HepG2 (cell line): ENCODE measurements around the gene SERPINE2. TPM values are rescaled to one million over a fixed set of nuclear protein-coding genes. Genes with fewer than 3 reads are reported as not detected.
A peak's percentile ranks its signal among the peaks of the same experiment; 100 is the strongest.

Experiments used
- CEBPZ ChIP-seq: IDR thresholded peaks from 2 replicates; pipeline ENCODE4 v1.6.1; 2012; ENCODE audit warnings: low read length, improper control_type of control experiment
- E2F1 ChIP-seq: sonication (generic); formaldehyde crosslinking; IDR thresholded peaks from 2 replicates; pipeline ENCODE4 v1.5.0; 2020; ENCODE audit warnings: missing genetic modification reagents
- HMGXB4 ChIP-seq, 2 experiments: sonication (generic) in 1 of 2; formaldehyde crosslinking in 1 of 2; IDR thresholded peaks; 2 replicates each; pipeline versions ENCODE4 v1.4.0 to v1.6.1; 2018 to 2020; ENCODE audit warnings: missing genetic modification reagents in 2 of 2, borderline replicate concordance in 1 of 2, low read depth in 1 of 2, mild to moderate bottlenecking in 1 of 2, missing biosample characterization in 1 of 2
- IKZF5 ChIP-seq: IDR thresholded peaks from 2 replicates; pipeline ENCODE4 v1.6.1; 2018; ENCODE audit warnings: missing genetic modification reagents, mild to moderate bottlenecking, missing compliant biosample characterization
- MAFK ChIP-seq, 2 experiments: IDR thresholded peaks in 1 of 2; conservative IDR thresholded peaks in 1 of 2; 2 replicates each; pipeline ENCODE4 v1.6.1; 2011; ENCODE audit warnings: improper control_type of control experiment in 2 of 2, low read length in 2 of 2
- MED1 ChIP-seq: sonication (generic); formaldehyde crosslinking; IDR thresholded peaks from 2 replicates; pipeline ENCODE4 v1.4.0; 2020; ENCODE audit warnings: missing genetic modification reagents
- NKX3-1 ChIP-seq: sonication (generic); formaldehyde crosslinking; IDR thresholded peaks from 2 replicates; pipeline ENCODE4 v1.5.0; 2020; ENCODE audit warnings: missing genetic modification reagents
- PITX1 ChIP-seq: sonication (generic); formaldehyde crosslinking; IDR thresholded peaks from 2 replicates; pipeline ENCODE4 v1.5.1; 2020; ENCODE audit warnings: mild to moderate bottlenecking, missing genetic modification reagents
- SMC3 ChIP-seq: IDR thresholded peaks from 2 replicates; pipeline ENCODE4 v1.6.1; 2011; ENCODE audit warnings: low read length, improper control_type of control experiment
- YEATS4 ChIP-seq: sonication (generic); formaldehyde crosslinking; IDR thresholded peaks from 2 replicates; pipeline ENCODE4 v1.4.0; 2020; ENCODE audit warnings: missing genetic modification reagents, borderline replicate concordance
- ZBTB4 ChIP-seq: sonication (generic); formaldehyde crosslinking; IDR thresholded peaks from 2 replicates; pipeline ENCODE4 v1.4.0; 2020; ENCODE audit warnings: missing genetic modification reagents, mild to moderate bottlenecking, borderline replicate concordance
- ZNF234 ChIP-seq: sonication (generic); formaldehyde crosslinking; conservative IDR thresholded peaks from 2 replicates; pipeline ENCODE4 v1.5.1; 2020; ENCODE audit warnings: mild to moderate bottlenecking, missing genetic modification reagents
- ZNF276 ChIP-seq: sonication (generic); formaldehyde crosslinking; IDR thresholded peaks from 2 replicates; pipeline ENCODE4 v1.4.0; 2020; ENCODE audit warnings: mild to moderate bottlenecking, low read depth, missing genetic modification reagents
- ZNF282 ChIP-seq: fragments of 450-650 bp; IDR thresholded peaks from 2 replicates; pipeline ENCODE4 v1.6.1; 2018; ENCODE audit not compliant: partially characterized antibody
- ZNF614 ChIP-seq: IDR thresholded peaks from 2 replicates; pipeline ENCODE4 v1.6.1; 2018; ENCODE audit warnings: missing biosample characterization, missing genetic modification reagents, inconsistent platforms, borderline replicate concordance
- polyA plus RNA-seq, 8 experiments: library from polyadenylated mRNA; depleted of rRNA in 3 of 8; stranded (reverse) in 7 of 8; unstranded in 1 of 8; fragments of >200 nt; fragmentation: Illumina TruSeq in 4 of 8; extraction: Trizol in 4 of 8; gene quantifications; 2 replicates each; pipeline versions ENCODE4 v1.2.1 to v1.2.3, GENCODE V29; 2011 to 2016; ENCODE audit warnings: low read depth in 4 of 8, missing spikeins in 1 of 8, mixed read lengths in 1 of 8; ENCODE audit not compliant: insufficient read depth in 1 of 8
- total RNA-seq, 5 experiments: library from RNA; depleted of rRNA; stranded (reverse); fragments of >200 nt; fragmentation: Illumina TruSeq; extraction: Trizol; gene quantifications; 2 replicates each; pipeline ENCODE4 v1.2.3, GENCODE V29; 2016; ENCODE audit warnings: low read depth in 1 of 5

Gene SERPINE2
- total and polyA plus RNA-seq, 2 of the 13 experiments (the other 11 are each of a cell fraction or from before 2014, with no cell fraction given): 7.9 to 18.1 TPM

GRCh38 chr2:224062481-224063297 is 23.6 kb upstream of the SERPINE2 start (continued):
- no peak for TF ChIP-seq MAFK (conservative IDR thresholded peaks at IDR 0.05 in 1 of 2, IDR thresholded peaks at IDR 0.05 in 1 of 2; ENCODE audit: low read length in 2 of 2)
- no peak for TF ChIP-seq E2F1
- no peak for TF ChIP-seq IKZF5 (CRISPR knock-in tag)
- TF ChIP-seq MED1 (CRISPR knock-in tag): no peak
- no peak for TF ChIP-seq NKX3-1
- TF ChIP-seq ZBTB4 (CRISPR knock-in tag): no peak
- TF ChIP-seq HMGXB4 (CRISPR knock-in tag; IDR thresholded peaks at IDR 0.05; ENCODE audit: borderline replicate concordance in 1 of 2, low read depth in 1 of 2): no peak
- peak; percentile 17; the same call in 1 of the 2 replicates for TF ChIP-seq SMC3
- TF ChIP-seq YEATS4 (CRISPR knock-in tag): no peak
- TF ChIP-seq CEBPZ: no peak
- TF ChIP-seq ZNF282: no peak
- no peak for TF ChIP-seq ZNF234 (CRISPR knock-in tag)
- TF ChIP-seq ZNF276 (CRISPR knock-in tag): no peak
- 0 out of 2 replicates have a peak, but pooled peaks have one; percentile 14 for TF ChIP-seq ZNF614 (CRISPR knock-in tag)
- no peak for TF ChIP-seq PITX1 (CRISPR knock-in tag)
